Body of pancreas (tissue), 4 donors: ENCODE measurements around the gene MKNK1. TPM values are rescaled to one million over a fixed set of nuclear protein-coding genes. Genes with fewer than 3 reads are reported as not detected.

ENCODE experiments used
- ATAC-seq: fragments of 150-250 bp; one replicate; pipeline ENCODE4 v1.9.1; 2016
- DNase-seq, 4 donors: peaks; one replicate each; pipeline ENCODE4 v3.0.0-alpha.2; 2019
- H3K27ac ChIP-seq, 4 donors: fragments of 200-600 bp; sonication (generic); 1 replicate in 3 of 4; 2 replicates in 1 of 4; pipeline versions ENCODE4 v1.5.1 to v1.6.1; 2016 to 2019; ENCODE audit warnings: mild to moderate bottlenecking in 1 of 4, mixed read lengths in 1 of 4, moderate library complexity in 1 of 4
- H3K27me3 ChIP-seq, 2 donors: fragments of 200-600 bp; sonication (generic); one replicate each; pipeline ENCODE4 v1.6.0; 2016; ENCODE audit warnings: mild to moderate bottlenecking in 1 of 2
- H3K36me3 ChIP-seq, 2 donors: fragments of 200-600 bp; sonication (generic); replicated peaks in 1 of 2; 2 replicates each; pipeline ENCODE4 v1.5.1; 2016; ENCODE audit warnings: low read depth in 2 of 2; ENCODE audit not compliant: insufficient read depth in 1 of 2
- H3K4me1 ChIP-seq: fragments of 200-600 bp; sonication (generic); one replicate; pipeline ENCODE4 v1.6.0; 2016
- H3K4me3 ChIP-seq, 2 donors: fragments of 200-600 bp; sonication (generic); 1 replicate in 1 of 2; 2 replicates in 1 of 2; pipeline ENCODE4 v1.5.1; 2016 to 2019
- H3K9me3 ChIP-seq, 3 donors: fragments of 200-600 bp; sonication (generic); 1 replicate in 2 of 3; 2 replicates in 1 of 3; pipeline ENCODE4 v1.5.1; 2016
- CTCF ChIP-seq, 7 experiments: fragments of 450-650 bp in 4 of 7; fragments of 200-600 bp in 3 of 7; sonication (generic) in 3 of 7; IDR thresholded peaks; one replicate each; pipeline ENCODE4 v1.5.1; 2016 to 2019; ENCODE audit warnings: antibody characterized with exemption in 7 of 7
- POLR2A ChIP-seq, 3 donors: fragments of 450-650 bp; IDR thresholded peaks; one replicate each; pipeline ENCODE4 v1.6.1; 2016; ENCODE audit warnings: antibody characterized with exemption in 3 of 3, mild to moderate bottlenecking in 2 of 3
- WGBS, 2 donors: methylation state at CpG; one replicate each; pipeline ENCODE4 v1.1.5; 2017; 5-methylcytosine and 5-hydroxymethylcytosine counted together
- intact Hi-C: fragments of 100-400 bp; cut with DNase I; formaldehyde crosslinking; loops from one replicate; pipeline ENCODE4 v1.15.1; 2023
- total RNA-seq, 2 donors: library from RNA; depleted of rRNA; stranded (reverse); fragments of >200 nt; gene quantifications; one replicate each; pipeline ENCODE4 v1.1.0, GENCODE V29; 2016

Gene MKNK1
- total RNA-seq, 2 donors from 2014 or later: 155 to 238 TPM

- Histone ChIP-seq H3K4me3 (no peak overlapping the region), H3K36me3 (no peaks in the 10 kb centered on the region), H3K27me3 (no peaks in the 10 kb centered on the region), H3K27ac (no peak overlapping the region), H3K9me3 (no peaks in the 10 kb centered on the region), H3K4me1 (no peaks in the 10 kb centered on the region)
- TF ChIP-seq CTCF (IDR thresholded peaks at IDR 0.05) (no peak), POLR2A (IDR thresholded peaks at IDR 0.05) (no peak)
- WGBS, 2 donors: 61 to 78% methylated on average over 5 of the region's 5 CpGs
- ATAC-seq: no peak
- DNase-seq: no peak
- intact Hi-C loops: loop anchor here (5.0 kb wide), 1 partner anchor 97 kb away; no protein-coding TSS in a partner anchor
Measured at GRCh38 chr1:46544561-46545240, 59.4 kb downstream of the MKNK1 start.

- no peak for DNase-seq
- Histone ChIP-seq H3K4me3 (no peak overlapping the region), H3K27me3 (no peaks in the 10 kb centered on the region), H3K9me3 (no peaks in the 10 kb centered on the region), H3K36me3 (no peaks in the 10 kb centered on the region), H3K27ac (no peak overlapping the region), H3K4me1 (no peaks in the 10 kb centered on the region)
- TF ChIP-seq POLR2A (IDR thresholded peaks at IDR 0.05) (no peak), CTCF (IDR thresholded peaks at IDR 0.05) (no peak)
- ATAC-seq: no peak
- 12 to 20% methylated on average over 26 to 55 of the region's 58 CpGs for WGBS, 2 donors
- intact Hi-C loops: loop anchor here (5.0 kb wide), 1 partner anchor 97 kb away; no protein-coding TSS in a partner anchor
Measured at GRCh38 chr1:46543761-46544560, 60.1 kb downstream of the MKNK1 start.

- no peak for ATAC-seq
- intact Hi-C loops: loop anchor here (5.0 kb wide), 1 partner anchor 96 kb away; no protein-coding TSS in a partner anchor
- no peaks in the 10 kb centered on the region for H3K36me3 ChIP-seq
- no peak overlapping the region for H3K27ac ChIP-seq
- no peaks in the 10 kb centered on the region for H3K27me3 ChIP-seq
- H3K4me1 ChIP-seq: no peaks in the 10 kb centered on the region
- WGBS, 2 donors: 57 to 66% methylated on average over 7 of the region's 7 CpGs
- no peak for TF ChIP-seq POLR2A (IDR thresholded peaks at IDR 0.05)
- no peak for TF ChIP-seq CTCF (IDR thresholded peaks at IDR 0.05)
- no peak overlapping the region for H3K4me3 ChIP-seq
- DNase-seq: no peak
- no peaks in the 10 kb centered on the region for H3K9me3 ChIP-seq
Measured at GRCh38 chr1:46543382-46543760, 60.7 kb downstream of the MKNK1 start.

GRCh38 chr1:46539972-46540371, 64.1 kb downstream of the MKNK1 start:
- Histone ChIP-seq H3K4me3 (no peak overlapping the region), H3K9me3 (no peaks in the 10 kb centered on the region), H3K36me3 (no peaks in the 10 kb centered on the region), H3K4me1 (no peaks in the 10 kb centered on the region), H3K27ac (no peak overlapping the region), H3K27me3 (no peaks in the 10 kb centered on the region)
- ATAC-seq (no peak), DNase-seq (no peak)
- intact Hi-C loops: loop anchor here (5.0 kb wide), 1 partner anchor 93 kb away; no protein-coding TSS in a partner anchor
- WGBS, 2 donors: 68 to 88% methylated on average over 9 of the region's 9 CpGs
- TF ChIP-seq CTCF (IDR thresholded peaks at IDR 0.05) (no peak), POLR2A (IDR thresholded peaks at IDR 0.05) (no peak)
